Subcutaneous adipose tissue (tissue), 4 donors: ENCODE measurements around the gene S100A1. TPM values are rescaled to one million over a fixed set of nuclear protein-coding genes. Genes with fewer than 3 reads are reported as not detected.

Source experiments
- CTCF ChIP-seq: fragments of 450-650 bp; IDR thresholded peaks from one replicate; pipeline ENCODE4 v1.5.1; 2016; ENCODE audit warnings: low read depth, mild to moderate bottlenecking, control low read depth, antibody characterized with exemption, moderate library complexity
- total RNA-seq, 4 donors: library from RNA; depleted of rRNA; stranded (reverse); fragments of >200 nt; gene quantifications; one replicate each; pipeline ENCODE4 v1.1.0, GENCODE V29; 2016

The S100A1 gene
- total RNA-seq, 4 donors from 2014 or later = 0.66 to 132 (median 17.2) TPM

GRCh38 chr1:153612111-153612754, 16.0 kb upstream of the S100A1 start:
- no peak for TF ChIP-seq CTCF

- no peak for TF ChIP-seq CTCF
Measured at GRCh38 chr1:153612755-153613331, 15.4 kb upstream of the S100A1 start, which contains the start of gene S100A16. TSS of gene S100A16 (minus strand) at chr1:153613137. CDS start at chr1:153608151, 4,986 bp downstream.

GRCh38 chr1:153613406-153613805, 14.8 kb upstream of the S100A1 start:
- no peak for TF ChIP-seq CTCF

DNA sequence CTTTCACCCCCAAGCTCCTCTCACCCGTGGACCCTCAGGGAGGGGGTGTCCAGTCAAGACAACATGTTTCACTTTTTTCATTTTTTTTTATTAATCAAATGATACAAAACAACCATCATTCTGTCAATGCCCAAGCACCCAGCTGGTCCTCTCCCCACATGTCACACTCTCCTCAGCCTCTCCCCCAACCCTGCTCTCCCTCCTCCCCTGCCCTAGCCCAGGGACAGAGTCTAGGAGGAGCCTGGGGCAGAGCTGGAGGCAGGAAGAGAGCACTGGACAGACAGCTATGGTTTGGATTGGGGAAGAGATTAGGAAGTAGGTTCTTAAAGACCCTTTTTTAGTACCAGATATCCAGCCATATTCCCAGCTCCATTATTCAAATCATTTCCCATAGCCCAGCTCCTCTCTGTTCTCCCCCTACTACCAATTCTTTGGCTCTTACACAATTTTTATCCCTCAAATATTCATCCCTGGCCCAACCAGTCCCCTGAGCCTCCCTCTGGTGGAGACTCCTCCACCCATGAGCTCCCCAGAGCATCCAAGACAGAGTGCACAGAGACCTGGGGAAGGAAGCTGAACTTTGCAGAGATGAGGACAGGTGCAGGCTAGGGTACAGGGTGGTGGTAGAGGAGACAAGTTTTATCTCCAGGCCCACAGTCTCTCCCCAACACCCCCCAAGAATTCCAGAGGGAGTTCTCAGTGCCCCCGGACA, 13.9 kb upstream of the S100A1 start:
- no peak for TF ChIP-seq CTCF

DNA sequence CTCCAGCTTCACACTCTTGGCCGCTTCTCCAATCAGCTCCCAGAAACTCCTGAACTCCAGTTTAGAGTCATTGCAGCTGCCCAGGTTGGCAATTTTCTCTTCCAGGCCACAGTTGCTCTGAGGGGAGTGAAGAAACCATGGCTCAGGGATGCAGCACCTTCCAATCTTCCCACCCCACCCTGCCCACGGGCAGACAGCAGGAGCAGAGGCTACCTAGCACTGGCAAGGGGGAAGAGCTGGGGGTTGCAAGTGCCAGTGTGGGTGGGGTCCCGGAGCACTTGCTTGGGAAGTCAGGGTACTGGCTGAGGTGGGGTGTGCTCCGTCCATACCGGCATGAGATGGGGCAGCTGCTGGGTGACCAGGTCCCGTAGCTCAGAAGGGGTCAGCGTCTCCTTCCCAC, 13.3 kb upstream of the S100A1 start:
- no peak for TF ChIP-seq CTCF

DNA sequence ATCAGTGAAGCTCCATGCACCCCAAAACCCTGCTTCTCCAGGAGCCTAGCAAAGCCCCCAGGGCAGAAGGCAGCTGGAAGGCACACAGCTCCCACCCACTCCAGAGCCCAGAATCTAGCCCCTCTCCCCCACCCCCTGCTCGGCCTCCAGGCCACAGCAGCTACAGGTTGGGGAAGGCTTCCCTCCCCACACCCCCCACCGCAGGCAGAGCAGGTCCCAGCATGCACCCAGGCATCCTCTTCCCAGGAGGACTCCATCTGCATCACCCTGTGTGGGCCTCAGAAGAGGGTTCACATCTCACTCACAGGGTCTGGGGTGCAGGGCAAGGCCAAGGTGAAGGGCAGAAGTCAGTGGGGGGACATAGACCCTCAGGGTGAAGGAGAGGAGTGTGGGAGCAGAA, 12.8 kb upstream of the S100A1 start:
- no peak for TF ChIP-seq CTCF
